Panc1 (cell line): ENCODE results near the gene ANO4.

Experiments
- POLR2AphosphoS5 ChIP-seq: IDR thresholded peaks from 2 replicates; pipeline ENCODE4 v1.6.1; 2012; ENCODE audit warnings: mild to moderate bottlenecking, low read depth, low read length, moderate library complexity
- TF ChIP-seq, protein P1 (sequence below): fragments of 450-650 bp; IDR thresholded peaks from 2 replicates; pipeline ENCODE4 v1.5.1; 2017; ENCODE audit warnings: mild to moderate bottlenecking

DNA sequence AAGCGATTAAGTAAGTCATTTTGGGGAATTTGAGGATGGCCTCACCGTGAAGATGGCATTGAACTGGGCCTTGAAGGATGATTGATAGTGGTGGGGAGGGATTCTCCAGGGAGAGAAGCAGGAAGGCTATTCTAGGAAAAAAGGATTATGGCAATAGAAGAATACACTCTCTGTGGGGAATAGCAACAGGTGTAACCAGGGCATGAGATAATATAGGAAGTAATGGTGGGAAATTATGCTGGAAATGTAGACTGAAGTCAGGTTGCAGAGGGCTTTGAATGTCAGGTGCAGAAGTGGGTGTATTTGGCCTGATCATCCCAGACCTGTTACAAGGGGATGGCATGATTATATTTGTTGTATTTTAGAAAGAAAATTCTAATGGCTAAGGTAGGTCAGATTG, 4.6 kb upstream of the ANO4 start:
- TF ChIP-seq, protein P1, sequence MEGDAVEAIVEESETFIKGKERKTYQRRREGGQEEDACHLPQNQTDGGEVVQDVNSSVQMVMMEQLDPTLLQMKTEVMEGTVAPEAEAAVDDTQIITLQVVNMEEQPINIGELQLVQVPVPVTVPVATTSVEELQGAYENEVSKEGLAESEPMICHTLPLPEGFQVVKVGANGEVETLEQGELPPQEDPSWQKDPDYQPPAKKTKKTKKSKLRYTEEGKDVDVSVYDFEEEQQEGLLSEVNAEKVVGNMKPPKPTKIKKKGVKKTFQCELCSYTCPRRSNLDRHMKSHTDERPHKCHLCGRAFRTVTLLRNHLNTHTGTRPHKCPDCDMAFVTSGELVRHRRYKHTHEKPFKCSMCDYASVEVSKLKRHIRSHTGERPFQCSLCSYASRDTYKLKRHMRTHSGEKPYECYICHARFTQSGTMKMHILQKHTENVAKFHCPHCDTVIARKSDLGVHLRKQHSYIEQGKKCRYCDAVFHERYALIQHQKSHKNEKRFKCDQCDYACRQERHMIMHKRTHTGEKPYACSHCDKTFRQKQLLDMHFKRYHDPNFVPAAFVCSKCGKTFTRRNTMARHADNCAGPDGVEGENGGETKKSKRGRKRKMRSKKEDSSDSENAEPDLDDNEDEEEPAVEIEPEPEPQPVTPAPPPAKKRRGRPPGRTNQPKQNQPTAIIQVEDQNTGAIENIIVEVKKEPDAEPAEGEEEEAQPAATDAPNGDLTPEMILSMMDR: no peak
- TF ChIP-seq POLR2AphosphoS5: no peak
